ENCODE measurements around the gene CRLF1.

The CRLF1 gene

GRCh38 chr19:18606281-18607225, at the start of gene CRLF1:
CRLF1 (minus strand) TSS chr19:18606799; CDS start chr19:18606656, 143 bp downstream.
- DNase-seq (ENCODE audit: low spot score) = no peak

- no peak for DNase-seq (ENCODE audit: low spot score)
Observed at GRCh38 chr19:18655173-18655844, 48.7 kb upstream of the CRLF1 start.

- no peak for DNase-seq (ENCODE audit: low spot score)
Observed at GRCh38 chr19:18654469-18654868, 47.9 kb upstream of the CRLF1 start.

- DNase-seq (ENCODE audit: low spot score) = no peak
Observed at GRCh38 chr19:18653853-18654252, 47.3 kb upstream of the CRLF1 start.

- no peak for DNase-seq (ENCODE audit: low spot score)
Observed at GRCh38 chr19:18651733-18652132, 45.1 kb upstream of the CRLF1 start.

GRCh38 chr19:18651300-18651699, 44.7 kb upstream of the CRLF1 start:
- DNase-seq (ENCODE audit: low spot score) = no peak

GRCh38 chr19:18650468-18651041, 44.0 kb upstream of the CRLF1 start:
- peak; percentile 84 for DNase-seq (ENCODE audit: low spot score)

- peak; percentile 68 for DNase-seq (ENCODE audit: low spot score)
Observed at GRCh38 chr19:18650021-18650390, 43.4 kb upstream of the CRLF1 start.

- peak; percentile 67 for DNase-seq (ENCODE audit: low spot score)
Observed at GRCh38 chr19:18649371-18650020, 42.9 kb upstream of the CRLF1 start.

- no peak for DNase-seq (ENCODE audit: low spot score)
Observed at GRCh38 chr19:18648973-18649315, 42.3 kb upstream of the CRLF1 start.

- no peak for DNase-seq (ENCODE audit: low spot score)
Observed at GRCh38 chr19:18647807-18648206, 41.2 kb upstream of the CRLF1 start.

- no peak for DNase-seq (ENCODE audit: low spot score)
Observed at GRCh38 chr19:18647371-18647767, 40.8 kb upstream of the CRLF1 start.

- no peak for DNase-seq (ENCODE audit: low spot score)
Observed at GRCh38 chr19:18646535-18647370, 40.2 kb upstream of the CRLF1 start.

GRCh38 chr19:18645035-18645511, 38.5 kb upstream of the CRLF1 start:
- no peak for DNase-seq (ENCODE audit: low spot score)

- DNase-seq (ENCODE audit: low spot score) = no peak
Observed at GRCh38 chr19:18644196-18645034, 37.8 kb upstream of the CRLF1 start.

- no peak for DNase-seq (ENCODE audit: low spot score)
Observed at GRCh38 chr19:18639706-18640243, 33.2 kb upstream of the CRLF1 start.

- no peak for DNase-seq (ENCODE audit: low spot score)
Observed at GRCh38 chr19:18637673-18638630, 31.4 kb upstream of the CRLF1 start.

GRCh38 chr19:18636969-18637629, 30.5 kb upstream of the CRLF1 start, which contains the start of gene KLHL26:
KLHL26 (plus strand) TSS chr19:18637028; CDS start chr19:18637055, 27 bp downstream.
- DNase-seq (ENCODE audit: low spot score) = no peak

All from AG20443 (cell line).